Kidney tubule cell (primary cell): Measurements from ENCODE around the gene FFAR1.

Experiments used
- DNase-seq: peaks from one replicate; pipeline ENCODE4 v3.0.0-alpha.2; 2018; ENCODE audit warnings: low spot score

The FFAR1 gene

DNA sequence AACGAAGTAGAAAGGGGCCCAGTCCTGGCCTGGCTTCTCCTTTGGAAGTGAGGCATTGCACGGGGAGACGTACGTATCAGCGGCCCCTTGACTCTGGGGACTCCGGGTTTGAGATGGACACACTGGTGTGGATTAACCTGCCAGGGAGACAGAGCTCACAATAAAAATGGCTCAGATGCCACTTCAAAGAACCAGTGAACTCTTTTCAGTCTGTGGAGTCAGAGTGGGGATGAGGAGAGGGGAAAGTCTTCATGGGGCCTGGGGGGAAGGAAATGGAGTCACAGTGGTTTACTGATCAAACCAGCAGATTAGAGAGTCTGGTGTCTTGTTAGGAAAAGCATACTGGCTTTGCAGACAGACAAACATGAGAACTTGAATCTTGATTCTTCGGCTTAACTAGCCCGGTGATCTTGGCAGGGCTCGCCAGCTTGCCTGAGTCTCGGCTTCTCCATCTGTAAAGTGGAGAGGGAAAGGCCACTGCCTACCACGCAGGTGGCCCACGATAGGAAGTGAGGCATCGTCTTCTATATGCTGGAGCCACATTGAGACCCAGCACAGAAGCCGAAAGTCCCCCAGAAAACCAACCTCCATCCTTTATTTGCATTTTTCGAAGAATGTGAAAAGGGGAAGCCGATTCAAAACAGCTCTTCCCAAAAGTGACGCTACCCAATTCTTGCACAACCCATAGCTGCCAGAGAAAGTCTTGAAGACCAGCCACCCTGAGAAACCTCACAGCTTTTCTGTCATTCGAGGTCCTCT lies at the start of gene FFAR1:
TSS of gene FFAR1 (plus strand) at position 732 of the 759 bp plus-strand sequence. CDS start 3,650 bp downstream, outside the sequence.
- DNase-seq = no peak

DNA sequence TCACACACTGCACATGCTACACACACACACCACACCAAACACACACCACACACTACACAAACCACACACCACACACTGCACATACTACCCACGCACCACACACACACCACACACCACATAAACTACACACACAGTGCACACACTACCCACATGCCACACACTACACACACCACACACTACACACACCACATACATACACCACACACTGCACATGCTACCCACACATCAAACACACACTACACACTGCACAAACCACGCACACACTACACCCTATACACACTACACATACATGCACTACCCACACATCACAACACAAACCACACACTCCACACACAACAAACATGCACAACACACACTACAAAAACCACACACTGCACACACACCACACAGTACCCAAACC lies 49.8 kb upstream of the FFAR1 start:
- DNase-seq = no peak

- DNase-seq = no peak
Measured at GRCh38 chr19:35298561-35298972, 49.1 kb upstream of the FFAR1 start.

DNA sequence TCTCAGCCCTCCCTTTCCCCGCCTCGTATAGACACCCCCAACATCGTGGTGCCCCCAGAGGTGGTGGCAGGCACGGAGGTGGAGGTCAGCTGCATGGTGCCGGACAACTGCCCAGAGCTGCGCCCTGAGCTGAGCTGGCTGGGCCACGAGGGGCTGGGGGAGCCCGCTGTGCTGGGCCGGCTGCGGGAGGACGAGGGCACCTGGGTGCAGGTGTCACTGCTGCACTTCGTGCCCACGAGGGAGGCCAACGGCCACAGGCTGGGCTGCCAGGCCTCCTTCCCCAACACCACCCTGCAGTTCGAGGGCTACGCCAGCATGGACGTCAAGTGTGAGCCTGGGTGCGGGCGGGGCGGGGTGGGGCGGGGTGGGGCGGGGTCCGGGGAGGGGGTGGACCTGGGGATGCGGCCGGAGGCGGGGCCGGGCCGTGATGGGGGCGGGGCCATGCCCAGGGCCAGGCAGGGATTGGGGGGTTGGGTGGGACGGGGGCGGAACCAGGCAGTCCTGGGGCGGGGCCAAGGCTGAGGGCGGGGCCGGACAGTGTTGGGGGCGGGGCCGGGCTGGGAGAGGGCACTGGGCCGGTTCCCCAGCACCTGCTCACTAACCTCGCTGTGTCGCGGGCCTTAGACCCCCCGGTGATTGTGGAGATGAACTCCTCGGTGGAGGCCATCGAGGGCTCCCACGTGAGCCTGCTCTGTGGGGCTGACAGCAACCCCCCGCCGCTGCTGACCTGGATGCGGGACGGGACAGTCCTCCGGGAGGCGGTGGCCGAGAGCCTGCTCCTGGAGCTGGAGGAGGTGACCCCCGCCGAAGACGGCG lies 48.0 kb upstream of the FFAR1 start:
- no peak for DNase-seq

DNA sequence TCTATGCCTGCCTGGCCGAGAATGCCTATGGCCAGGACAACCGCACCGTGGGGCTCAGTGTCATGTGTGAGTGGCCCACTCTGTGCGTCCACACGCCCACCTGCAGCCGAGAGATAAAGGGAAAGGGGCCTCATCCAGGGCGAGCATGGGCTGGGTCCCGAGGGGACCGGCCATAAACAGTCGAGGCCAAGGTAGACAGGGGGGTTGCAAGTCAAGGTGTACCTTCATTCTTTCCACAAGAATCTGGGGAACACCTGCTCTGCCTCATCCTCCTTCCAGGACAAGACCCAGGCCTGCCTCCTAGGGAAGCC lies 47.4 kb upstream of the FFAR1 start:
- no peak for DNase-seq

DNA sequence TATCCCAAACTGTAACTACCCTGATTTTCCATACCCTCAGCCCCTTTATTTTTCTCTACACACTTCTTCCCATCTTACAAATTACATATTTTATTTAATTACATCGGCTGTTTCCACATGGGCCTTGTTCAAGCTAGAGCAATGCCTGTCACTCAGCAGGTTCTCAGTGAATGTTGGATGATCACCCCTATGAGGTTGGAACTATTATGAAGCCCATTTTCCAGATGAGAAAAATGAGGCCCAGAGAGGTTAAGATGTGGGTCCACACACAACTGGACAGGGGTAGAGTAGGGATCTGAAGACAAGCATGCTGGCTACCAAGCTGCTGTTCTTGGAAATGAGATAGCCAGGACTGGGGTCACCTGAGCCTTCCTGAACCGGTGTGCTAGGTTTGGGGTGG lies 45.7 kb upstream of the FFAR1 start:
- no peak for DNase-seq

GRCh38 chr19:35302446-35302845 lies 45.3 kb upstream of the FFAR1 start:
- DNase-seq = no peak

DNA sequence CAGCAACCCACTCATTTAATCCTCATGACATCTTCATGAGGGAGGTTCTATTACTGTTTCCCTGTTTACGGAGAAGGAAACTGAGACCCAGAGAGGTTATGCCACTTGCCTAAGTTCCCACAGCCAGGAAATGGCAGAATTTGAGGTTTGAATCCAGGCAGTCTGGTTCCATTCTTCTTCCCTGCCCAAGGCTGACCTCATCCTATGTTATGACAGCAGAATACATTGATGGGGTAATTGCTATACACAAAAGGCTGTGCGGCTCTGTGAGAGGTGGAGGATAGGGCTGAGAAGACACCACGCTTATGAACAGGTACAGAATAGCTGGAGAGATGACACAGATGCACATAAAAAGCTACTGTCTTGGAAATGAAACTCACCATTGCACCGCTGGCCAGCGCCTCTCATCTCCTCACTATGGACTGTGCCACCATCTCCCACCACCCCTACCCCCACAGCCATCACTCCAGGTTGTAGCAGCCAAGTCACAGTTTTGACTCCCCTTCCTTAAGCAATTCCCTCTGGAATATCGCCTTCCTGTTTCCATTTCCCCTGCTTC lies 44.3 kb upstream of the FFAR1 start:
- no peak for DNase-seq

GRCh38 chr19:35304036-35304435 lies 43.7 kb upstream of the FFAR1 start:
- no peak for DNase-seq

DNA sequence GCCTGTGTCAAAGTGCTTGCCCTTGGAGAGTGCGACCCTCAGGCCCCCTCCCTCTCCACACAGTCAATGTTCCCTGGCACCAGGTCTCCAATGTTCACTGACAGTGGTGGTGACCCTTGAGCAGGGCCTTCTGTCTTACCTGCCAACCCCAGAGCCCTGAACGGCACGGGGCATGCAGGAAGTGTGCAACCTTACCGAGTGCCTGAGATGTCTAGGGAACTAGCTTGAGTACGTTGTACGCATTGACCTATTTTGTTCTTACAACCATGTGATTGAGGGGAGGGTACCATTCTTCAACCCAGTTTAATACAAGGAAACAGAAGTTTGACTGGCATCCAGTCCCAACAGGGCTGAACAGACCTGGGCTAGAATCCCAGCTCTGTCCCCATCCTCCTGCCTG lies 42.5 kb upstream of the FFAR1 start:
- no peak for DNase-seq

DNA sequence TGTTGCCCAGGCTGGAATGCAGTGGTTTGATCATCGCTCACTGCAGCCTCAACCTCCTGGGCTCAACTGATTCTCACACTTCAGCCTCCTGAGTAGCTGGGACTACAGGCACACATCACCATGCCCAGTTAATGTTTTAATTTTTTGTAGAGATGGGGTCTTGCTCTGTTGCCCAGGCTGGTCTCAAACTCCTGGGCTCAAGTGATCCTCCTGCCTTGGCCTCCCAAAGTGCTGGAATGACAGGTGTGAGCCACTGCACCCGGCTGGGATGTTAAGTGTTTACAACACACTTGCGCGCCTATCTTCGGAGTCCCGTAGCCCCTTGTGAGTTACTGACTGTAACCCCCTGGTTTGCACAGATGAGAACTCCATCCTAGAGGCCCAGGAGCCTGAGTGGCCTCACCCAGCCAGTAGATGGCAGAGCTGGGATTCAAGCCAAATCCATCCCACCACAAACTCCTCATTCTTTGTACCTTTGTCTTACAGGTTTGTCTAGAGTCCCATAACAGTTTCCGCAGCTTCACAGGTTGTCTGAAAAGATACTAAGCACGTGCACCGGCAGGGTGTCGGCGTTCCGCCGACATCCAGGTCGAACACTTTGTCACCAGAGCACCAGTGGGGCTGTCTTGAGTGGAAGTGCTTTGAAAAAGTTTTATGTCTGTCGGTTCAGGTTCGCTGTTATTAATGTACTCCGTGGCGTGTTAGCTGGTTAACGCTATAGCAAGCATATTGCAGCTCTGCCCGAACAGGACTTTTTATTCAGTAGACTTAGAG lies 41.0 kb upstream of the FFAR1 start:
- no peak for DNase-seq

DNA sequence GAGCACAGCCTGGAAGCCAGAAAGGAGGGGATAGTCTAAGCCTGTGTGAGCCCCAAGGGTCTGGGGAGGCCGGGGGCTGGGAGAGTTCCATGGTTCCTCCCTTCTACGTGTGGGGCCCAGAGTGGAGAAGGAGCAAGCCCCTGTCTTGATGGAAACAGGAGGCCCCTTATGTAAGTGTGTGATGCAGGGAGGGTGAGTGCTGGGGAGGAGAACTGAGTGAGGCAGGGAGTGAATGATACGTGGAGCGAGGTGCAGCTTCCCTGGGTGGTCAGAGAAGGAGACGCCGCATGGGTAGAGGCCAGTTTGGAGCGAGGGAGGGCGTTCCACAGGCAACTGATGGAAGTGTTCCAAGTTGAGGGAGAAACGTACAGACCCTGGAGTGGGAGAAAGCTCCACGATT lies 39.8 kb upstream of the FFAR1 start:
- no peak for DNase-seq

DNA sequence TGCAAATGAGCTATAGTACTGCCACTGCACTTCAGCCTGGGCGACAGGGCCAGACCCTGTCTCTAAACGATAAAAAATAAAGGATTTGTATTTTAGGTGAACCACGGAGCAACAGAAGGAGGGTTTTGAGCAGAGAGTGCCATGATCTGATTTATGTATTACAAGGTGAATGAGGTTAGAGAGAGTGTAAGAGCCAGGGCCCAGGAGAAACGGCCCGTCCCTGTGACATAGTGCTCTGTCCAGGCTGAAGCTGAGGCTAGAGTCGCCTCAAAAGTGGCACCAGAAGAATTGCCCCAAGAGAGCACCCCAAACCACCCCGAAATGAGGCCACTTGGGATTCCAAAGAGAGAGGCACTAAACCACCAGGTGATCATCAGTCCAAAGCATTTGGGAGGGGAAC lies 38.8 kb upstream of the FFAR1 start:
- DNase-seq = no peak

DNA sequence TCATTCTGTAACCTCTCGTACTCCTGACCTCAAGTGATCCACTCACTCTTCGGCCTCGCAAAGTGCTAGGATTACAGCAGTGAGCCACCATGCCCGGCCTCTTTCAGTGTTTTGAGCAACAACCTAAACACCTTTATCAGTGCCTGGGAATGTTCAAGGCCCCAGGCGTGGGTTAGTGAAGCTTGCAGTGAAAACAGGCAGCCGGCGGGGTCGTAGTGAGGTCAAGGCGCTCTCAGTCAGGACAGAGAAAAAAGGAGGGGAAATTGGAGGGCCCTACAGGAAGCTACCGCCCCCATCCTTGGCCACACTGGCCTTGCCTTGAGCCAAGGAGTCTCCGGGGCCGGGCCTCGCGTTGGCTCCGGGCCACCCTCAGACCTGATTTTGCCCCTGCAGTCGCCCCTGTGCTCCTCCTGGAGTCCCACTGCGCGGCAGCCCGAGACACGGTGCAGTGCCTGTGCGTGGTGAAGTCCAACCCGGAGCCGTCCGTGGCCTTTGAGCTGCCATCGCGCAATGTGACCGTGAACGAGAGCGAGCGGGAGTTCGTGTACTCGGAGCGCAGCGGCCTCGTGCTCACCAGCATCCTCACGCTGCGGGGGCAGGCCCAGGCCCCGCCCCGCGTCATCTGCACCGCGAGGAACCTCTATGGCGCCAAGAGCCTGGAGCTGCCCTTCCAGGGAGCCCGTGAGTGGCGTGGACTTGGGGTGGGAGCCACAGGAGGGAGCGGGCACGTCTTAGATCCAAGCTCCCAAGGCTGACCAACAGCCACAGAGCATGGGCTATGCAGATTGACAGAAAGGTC lies 38.0 kb upstream of the FFAR1 start:
- DNase-seq = peak; percentile 48

GRCh38 chr19:35310331-35310730 lies 37.4 kb upstream of the FFAR1 start:
- DNase-seq = no peak

DNA sequence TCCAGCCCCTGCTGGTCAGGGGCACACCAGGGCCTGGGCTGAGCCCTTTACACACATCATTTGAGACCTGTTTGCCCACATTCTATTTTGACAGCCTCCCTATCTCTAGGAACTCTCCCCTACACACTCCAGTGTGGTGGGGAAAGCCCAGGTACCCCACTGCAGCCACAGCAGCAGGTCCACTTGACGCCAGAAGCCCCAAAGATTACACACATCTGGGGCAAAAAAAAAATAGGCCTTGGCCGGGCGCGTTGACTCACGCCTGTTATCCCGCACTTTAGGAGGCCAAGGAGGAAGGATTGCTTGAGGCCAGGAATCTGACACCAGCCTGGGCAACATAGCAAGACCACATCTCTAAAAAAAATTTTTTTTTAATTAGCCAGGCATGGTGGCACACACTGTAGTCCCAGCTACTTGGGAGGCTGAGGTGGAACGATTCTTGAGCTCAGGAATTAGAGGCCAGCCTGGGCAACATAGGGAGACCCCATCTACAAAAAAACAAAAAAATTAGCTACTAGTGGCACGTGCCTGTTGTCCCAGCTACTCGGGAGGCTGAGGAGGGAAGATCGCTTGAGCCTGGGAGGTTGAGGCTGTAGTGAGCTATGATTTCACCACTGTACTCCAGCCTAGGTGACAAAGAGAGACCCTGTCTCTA lies 36.8 kb upstream of the FFAR1 start:
- DNase-seq = no peak

DNA sequence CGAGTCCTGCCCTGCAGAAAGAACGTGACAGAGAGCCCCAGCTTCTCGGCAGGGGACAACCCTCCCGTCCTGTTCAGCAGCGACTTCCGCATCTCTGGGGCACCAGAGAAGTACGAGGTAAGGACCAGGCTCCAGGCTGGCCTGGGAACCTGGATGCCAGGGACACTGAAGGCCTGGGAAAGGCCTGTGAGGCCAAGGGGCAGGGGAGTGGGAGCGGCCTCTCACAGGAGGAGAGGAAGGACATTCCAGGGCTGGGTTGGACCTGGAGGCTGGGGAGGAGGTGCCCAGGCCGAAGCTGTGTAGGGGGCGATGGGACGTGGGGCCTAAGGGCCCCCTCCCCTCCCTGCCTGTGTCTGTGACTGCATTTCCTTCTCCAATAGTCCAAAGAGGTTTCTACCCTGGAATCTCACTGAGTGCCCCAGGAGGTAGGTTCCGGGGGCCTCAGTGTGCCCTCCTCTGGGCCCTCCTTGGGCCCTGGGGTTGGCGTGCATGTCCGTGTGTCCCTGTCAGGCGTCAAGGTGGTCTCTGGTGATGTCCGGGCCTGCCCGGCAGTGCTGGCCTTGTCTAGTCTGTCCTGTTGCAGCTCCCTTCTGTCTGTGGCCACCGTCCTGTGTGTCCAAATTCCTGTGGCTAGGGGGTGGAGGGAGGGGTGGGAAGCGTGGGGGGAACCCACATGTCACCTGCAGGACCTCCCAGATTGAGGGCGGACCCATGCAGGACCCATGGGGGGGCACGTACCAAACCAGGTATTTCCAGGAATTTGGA lies 35.6 kb upstream of the FFAR1 start:
- no peak for DNase-seq

GRCh38 chr19:35313587-35313986 lies 34.1 kb upstream of the FFAR1 start:
- peak; percentile 13 for DNase-seq

- no peak for DNase-seq
Measured at GRCh38 chr19:35314031-35314430, 33.7 kb upstream of the FFAR1 start.

DNA sequence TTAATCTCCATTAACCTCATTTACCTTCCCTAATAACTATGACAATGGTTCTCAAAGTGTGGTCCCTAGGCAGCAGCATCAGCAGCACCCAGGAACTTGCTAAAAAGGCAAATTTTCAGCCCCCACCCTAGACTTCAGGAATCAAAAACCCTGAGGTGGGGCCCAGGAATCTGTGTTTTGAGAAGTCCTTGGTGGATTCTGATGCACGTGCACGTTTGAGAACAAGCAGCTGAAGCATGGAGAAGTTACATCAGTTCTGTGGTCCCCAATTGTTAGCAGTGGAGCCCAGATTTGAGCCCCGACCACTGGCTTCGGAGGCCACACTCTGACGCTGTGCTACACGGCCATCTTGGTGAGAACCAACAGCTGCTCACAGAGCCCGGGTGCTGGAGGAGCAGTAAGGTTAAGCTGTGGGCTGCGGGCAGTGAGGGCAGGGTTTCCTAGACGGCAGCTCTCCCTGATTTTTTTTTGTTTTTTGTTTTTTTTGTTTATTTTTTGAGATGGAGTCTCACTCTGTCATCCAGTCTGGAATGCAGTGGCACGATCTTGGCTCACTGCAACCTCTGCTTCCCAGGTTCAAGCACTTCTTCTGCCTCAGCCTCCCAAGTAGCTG lies 32.7 kb upstream of the FFAR1 start:
- DNase-seq = no peak
